Spinal cord (tissue), 10 donors: ENCODE data around the gene ZNF385C. TPM values are rescaled to one million over a fixed set of nuclear protein-coding genes. Genes with fewer than 3 reads are reported as not detected.

Source experiments
- DNase-seq, 6 donors: peaks; one replicate each; pipeline versions ENCODE4 v3.0.0 to v3.0.0-alpha.2; 2013 to 2015; ENCODE audit warnings: low spot score in 6 of 6, low read depth in 4 of 6
- H3K27ac ChIP-seq: one replicate; pipeline ENCODE4 v1.5.1; 2013; ENCODE audit warnings: low read depth, low read length, control low read depth
- H3K27me3 ChIP-seq: one replicate; pipeline ENCODE4 v1.6.1; 2013; ENCODE audit warnings: low read length; ENCODE audit not compliant: control insufficient read depth, insufficient read depth
- H3K36me3 ChIP-seq: one replicate; pipeline ENCODE4 v1.6.1; 2013; ENCODE audit warnings: low read length; ENCODE audit not compliant: control insufficient read depth, insufficient read depth
- H3K4me1 ChIP-seq: one replicate; pipeline ENCODE4 v1.6.1; 2013; ENCODE audit warnings: low read length; ENCODE audit not compliant: control insufficient read depth, insufficient read depth
- H3K4me3 ChIP-seq: one replicate; pipeline ENCODE4 v1.5.1; 2013; ENCODE audit warnings: low read depth, low read length, control low read depth
- H3K9me3 ChIP-seq: one replicate; pipeline ENCODE4 v1.6.1; 2013; ENCODE audit warnings: low read length; ENCODE audit not compliant: control insufficient read depth, insufficient read depth
- WGBS: methylation state at CpG from one replicate; pipeline ENCODE4 v1.1.5; 2013; ENCODE audit warnings: missing lambda C conversion rate; ENCODE audit not compliant: insufficient coverage; 5-methylcytosine and 5-hydroxymethylcytosine counted together
- polyA plus RNA-seq, 2 donors: library from polyadenylated mRNA; unstranded; fragments of 120-200 nt; gene quantifications; one replicate each; pipeline ENCODE4 v1.2.1, GENCODE V29; 2013; ENCODE audit not compliant: insufficient read length in 2 of 2
- total RNA-seq, 2 donors: library from RNA; depleted of rRNA in 1 of 2; stranded (reverse); fragments of 120-200 nt in 1 of 2; fragments of >200 nt in 1 of 2; gene quantifications; one replicate each; pipeline versions ENCODE4 v1.2.3 to v1.2.4, GENCODE V29; 2013 to 2014
- donor health status: healthy.

ZNF385C gene
- total and polyA plus RNA-seq, 4 donors, result 0.50 to 7.3 (median 3.9) TPM

DNA sequence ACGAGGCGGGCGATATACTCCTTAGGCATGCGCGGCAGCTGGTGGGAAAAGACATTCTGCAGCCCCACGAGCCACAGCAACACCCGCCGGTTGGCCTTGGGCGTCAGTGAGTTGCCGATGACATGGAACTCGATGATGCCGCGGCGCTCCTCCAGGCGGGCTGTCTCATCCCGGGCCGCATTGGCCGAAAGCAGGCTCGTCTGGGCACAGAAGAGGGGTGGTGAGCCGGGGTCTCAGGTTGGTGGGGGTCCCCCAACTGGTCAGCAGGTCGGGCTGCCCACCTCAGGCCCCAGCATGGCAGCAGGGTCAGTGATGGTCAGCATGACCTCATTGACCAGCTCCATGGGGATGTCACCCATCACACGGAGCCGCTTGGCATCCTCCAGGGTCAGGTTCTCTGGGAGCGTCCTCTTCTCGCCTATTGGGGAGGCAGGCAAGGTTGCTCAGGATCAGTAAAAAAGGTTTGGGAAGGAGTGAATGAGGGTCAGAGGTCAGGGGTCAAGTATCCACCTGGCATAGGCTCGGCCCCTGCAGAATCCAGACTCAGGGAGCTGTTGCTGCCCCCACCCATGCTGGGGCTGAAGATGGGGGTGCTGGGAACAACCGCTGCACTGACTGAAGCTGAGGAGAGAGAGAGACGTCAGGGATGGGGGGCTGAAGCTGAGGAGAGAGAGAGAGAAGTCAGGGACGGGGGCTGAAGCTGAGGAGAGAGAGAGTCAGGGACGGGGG is 19.3 kb upstream of the ZNF385C start:
- Histone ChIP-seq H3K4me1 (peaks cover 34% of the 10 kb centered on the region), H3K36me3 (peaks cover 75% of the 10 kb centered on the region)
- 91% methylated on average over 30 of the region's 30 CpGs for WGBS

DNA sequence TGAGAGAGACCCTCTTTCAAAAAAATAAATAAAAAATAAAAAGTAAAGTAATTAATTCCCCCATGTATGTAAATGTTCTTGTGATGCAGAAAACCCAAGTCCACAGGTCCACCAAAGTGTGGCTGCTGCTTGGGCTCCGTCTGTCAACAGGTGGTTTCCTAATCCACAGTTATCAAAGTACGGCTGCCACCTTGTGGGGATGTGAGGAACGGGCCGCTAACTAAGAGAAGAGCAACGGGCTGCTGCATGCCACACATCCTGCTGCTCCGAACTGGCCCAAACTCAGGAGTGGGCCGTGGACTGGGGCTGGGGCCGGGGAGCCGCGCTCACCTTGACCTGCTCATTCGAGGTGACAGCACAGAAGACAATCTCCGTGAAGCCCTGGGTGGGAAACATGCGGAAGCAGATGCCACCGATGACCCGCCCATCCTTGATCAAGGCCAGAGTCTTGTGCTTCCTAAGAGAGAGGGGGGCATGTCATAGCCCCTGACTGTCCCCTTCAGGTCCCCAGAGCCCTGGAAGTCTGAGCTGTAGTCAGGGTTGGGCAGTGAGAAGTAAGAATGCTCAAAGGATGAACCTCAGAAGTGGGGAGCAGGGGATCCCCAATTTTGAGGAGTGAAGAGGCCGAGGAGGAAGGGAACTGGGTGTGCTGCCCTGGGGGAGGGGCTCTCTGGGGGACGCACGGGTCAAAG is 18.6 kb upstream of the ZNF385C start:
- H3K9me3 ChIP-seq, result no peaks in the 10 kb centered on the region
- H3K27me3 ChIP-seq, result no peaks in the 10 kb centered on the region
- no peak overlapping the region for H3K4me3 ChIP-seq
- H3K4me1 ChIP-seq, result peaks cover 33% of the 10 kb centered on the region
- peak in 4 of 6 donors; percentile 67 to 95 (median 87) for DNase-seq
- no peak overlapping the region for H3K27ac ChIP-seq
- WGBS, result 43% methylated on average over 16 of the region's 18 CpGs
- H3K36me3 ChIP-seq, result peaks cover 69% of the 10 kb centered on the region

More for the DNA sequence above, 19.3 kb upstream of the ZNF385C start:
- no peaks in the 10 kb centered on the region for H3K9me3 ChIP-seq
- H3K27ac ChIP-seq, result no peak overlapping the region
- no peak overlapping the region for H3K4me3 ChIP-seq
- no peaks in the 10 kb centered on the region for H3K27me3 ChIP-seq
- DNase-seq, result no peak

DNA sequence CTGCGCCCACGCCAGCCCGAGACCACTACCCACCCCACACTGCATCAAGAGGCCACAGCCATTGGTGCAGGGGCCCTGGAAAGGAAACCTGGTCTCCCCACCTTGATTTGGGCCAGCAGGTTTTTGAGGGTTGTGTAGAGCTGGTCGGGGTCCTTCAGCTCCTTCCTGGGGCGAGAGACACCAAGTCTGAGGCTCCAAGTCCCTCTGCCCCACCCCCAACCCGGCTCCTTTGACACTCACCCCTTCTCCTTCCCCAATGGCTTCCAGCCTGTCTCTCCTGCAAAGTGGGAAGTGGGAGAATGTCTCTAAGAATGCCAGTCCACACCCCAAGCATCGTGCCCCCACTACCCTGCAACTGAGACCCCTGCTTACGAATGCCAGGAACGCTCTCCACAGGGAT is 15.8 kb upstream of the ZNF385C start:
- Histone ChIP-seq H3K9me3 (no peaks in the 10 kb centered on the region), H3K27me3 (no peaks in the 10 kb centered on the region), H3K36me3 (peaks cover 64% of the 10 kb centered on the region), H3K4me1 (peaks cover 21% of the 10 kb centered on the region), H3K4me3 (no peak overlapping the region), H3K27ac (no peak overlapping the region)
- WGBS, result 92% methylated on average over 5 of the region's 9 CpGs
- DNase-seq, result no peak

DNA sequence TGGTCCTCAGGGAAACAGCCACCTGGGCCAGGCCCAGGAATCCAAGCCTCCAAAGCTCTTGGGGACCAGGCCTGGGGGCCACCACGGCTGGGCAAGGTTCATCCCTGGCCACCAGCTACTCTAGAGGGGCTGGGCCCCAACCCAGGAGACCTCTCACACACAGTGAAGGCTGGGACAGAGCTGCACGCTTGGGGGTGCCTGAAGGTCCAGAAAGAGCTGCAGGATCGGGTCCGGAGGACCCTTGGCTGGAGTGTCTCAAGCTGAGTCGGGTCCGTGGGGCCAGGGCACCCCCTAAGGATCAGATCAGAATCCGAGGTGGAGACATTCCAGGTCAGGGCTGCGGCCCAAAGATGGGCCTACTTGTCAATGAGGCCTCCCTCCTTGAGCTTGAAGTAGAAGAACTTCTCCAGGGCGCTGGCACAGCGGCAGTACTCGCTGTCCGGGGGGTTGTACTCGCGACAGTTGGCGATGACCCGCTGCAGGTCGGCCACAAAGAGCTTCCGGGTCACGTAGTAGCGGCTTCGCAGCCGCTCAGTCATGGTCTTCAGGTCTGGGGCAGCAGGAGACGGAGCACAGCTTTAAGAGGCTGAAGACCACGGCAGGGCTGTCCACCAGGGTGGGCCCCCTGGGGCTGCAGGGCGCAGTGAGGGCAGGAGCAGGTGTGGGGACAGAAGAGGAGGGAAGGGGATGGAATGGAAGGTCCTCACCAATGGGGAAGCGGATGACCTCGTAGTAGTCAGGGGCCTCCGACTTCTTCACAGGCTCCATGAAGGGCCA is 15.2 kb upstream of the ZNF385C start:
- Histone ChIP-seq H3K27me3 (no peaks in the 10 kb centered on the region), H3K9me3 (no peaks in the 10 kb centered on the region), H3K4me1 (peaks cover 21% of the 10 kb centered on the region), H3K4me3 (no peak overlapping the region), H3K27ac (no peak overlapping the region), H3K36me3 (peaks cover 58% of the 10 kb centered on the region)
- 88% methylated on average over 25 of the region's 28 CpGs for WGBS
- DNase-seq, result no peak

DNA sequence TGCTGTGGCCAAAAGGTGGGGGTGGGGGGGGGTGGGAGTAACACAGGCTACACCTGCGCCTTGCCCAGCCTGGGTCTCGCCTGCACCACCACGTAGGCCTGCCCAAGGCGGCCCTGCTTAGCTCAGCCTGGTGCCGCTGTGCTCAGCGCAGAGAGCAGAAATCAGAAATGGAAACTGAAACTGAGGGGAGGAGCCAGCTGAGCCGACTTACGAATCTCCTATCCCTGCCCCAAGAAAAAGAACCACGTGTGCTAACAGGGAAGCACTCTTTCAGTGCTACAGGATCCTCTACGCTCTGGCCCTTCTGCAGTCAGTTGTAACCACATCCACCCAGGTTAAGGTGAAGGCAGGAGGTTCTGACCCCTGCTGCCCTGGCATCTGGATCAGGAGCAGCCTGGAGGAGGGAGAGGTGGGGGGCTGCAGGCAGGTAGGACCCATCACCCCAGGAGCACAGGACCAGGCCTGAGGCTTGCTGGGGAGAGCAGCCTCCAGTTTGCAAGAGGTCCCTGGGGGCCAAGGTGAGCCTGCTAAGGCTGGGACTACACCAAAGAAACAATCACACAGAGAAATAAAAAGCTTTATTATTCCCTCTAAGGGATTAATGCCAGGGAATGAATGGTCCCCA is 14.4 kb upstream of the ZNF385C start, which contains the start of gene DHX58:
TSS of gene DHX58 (minus strand) at position 163 of the 625 bp plus-strand sequence. CDS start 822 bp downstream, outside the sequence.
- Histone ChIP-seq H3K4me1 (peaks cover 27% of the 10 kb centered on the region), H3K27me3 (no peaks in the 10 kb centered on the region), H3K27ac (peak within 1 kb of the TSS; percentile 81), H3K9me3 (no peaks in the 10 kb centered on the region), H3K4me3 (peak within 1 kb of the TSS; percentile 33), H3K36me3 (peaks cover 50% of the 10 kb centered on the region)
- DNase-seq, result peak in 2 of 6 donors; percentile 23 to 76
- 48% methylated on average over 6 of the region's 10 CpGs for WGBS

DNA sequence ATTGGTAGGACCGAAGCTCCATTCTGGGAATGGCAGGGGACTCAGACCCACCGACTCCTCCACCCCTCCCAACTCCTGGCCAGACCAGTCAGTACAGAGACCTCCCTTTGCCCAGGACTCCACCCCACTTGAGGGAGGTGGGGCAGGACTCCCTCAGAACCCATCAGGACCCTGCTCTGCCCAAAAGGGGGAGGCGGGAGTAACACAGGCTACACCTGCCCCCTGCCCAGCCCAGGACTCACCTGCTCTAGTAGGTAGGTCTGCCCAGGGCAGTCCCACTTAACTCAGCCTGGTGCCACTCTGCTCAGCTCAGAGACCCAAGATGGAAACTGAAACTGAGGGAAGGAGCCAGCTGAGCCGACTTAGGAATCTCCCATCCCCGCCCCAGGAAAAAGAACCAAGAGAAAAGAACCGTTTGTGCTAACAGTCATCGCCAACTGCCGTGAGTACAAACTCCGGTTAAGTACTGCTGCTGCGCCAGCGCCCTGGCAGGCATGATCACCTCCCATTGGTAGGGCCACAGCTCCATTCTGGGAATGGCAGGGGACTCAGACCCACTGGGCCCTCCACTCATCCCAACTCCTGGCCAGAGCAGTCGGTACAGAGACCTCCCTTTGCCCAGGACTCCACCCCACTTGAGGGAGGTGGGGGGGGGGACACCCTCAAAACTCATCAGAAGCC is 13.7 kb upstream of the ZNF385C start:
- Histone ChIP-seq H3K27ac (peak overlapping the region; percentile 81), H3K4me1 (peaks cover 29% of the 10 kb centered on the region)

DNA sequence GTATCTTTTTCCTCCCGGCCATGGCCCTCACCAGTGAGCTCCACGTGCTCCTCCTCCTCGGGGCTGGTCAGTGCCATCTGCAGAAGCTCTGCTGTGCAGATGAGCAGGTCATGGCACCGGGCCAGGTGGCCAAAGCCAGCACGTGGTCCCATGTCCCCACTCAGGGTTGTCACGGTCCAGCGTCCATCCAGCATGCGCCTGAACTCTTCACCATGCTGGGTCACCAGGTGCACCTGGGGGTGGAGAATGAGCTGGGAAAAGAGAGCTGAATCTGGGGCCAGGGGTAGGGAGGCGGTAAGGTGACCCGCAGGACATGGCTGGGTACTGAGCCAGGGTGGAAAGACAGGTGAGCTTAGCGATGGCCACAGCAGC is 13.0 kb upstream of the ZNF385C start:
- Histone ChIP-seq H3K4me3 (no peak overlapping the region), H3K4me1 (peaks cover 26% of the 10 kb centered on the region), H3K27ac (peak overlapping the region; percentile 81), H3K36me3 (peaks cover 36% of the 10 kb centered on the region), H3K9me3 (no peaks in the 10 kb centered on the region), H3K27me3 (peaks cover 2% of the 10 kb centered on the region)
- WGBS, result 88% methylated on average over 9 of the region's 11 CpGs
- DNase-seq, result no peak

More for the DNA sequence above, 13.7 kb upstream of the ZNF385C start:
- DNase-seq, result no peak
- Histone ChIP-seq H3K4me3 (peak overlapping the region; percentile 33), H3K9me3 (no peaks in the 10 kb centered on the region), H3K36me3 (peaks cover 43% of the 10 kb centered on the region), H3K27me3 (peaks cover 1% of the 10 kb centered on the region)
- WGBS, result 77% methylated on average over 9 of the region's 12 CpGs

DNA sequence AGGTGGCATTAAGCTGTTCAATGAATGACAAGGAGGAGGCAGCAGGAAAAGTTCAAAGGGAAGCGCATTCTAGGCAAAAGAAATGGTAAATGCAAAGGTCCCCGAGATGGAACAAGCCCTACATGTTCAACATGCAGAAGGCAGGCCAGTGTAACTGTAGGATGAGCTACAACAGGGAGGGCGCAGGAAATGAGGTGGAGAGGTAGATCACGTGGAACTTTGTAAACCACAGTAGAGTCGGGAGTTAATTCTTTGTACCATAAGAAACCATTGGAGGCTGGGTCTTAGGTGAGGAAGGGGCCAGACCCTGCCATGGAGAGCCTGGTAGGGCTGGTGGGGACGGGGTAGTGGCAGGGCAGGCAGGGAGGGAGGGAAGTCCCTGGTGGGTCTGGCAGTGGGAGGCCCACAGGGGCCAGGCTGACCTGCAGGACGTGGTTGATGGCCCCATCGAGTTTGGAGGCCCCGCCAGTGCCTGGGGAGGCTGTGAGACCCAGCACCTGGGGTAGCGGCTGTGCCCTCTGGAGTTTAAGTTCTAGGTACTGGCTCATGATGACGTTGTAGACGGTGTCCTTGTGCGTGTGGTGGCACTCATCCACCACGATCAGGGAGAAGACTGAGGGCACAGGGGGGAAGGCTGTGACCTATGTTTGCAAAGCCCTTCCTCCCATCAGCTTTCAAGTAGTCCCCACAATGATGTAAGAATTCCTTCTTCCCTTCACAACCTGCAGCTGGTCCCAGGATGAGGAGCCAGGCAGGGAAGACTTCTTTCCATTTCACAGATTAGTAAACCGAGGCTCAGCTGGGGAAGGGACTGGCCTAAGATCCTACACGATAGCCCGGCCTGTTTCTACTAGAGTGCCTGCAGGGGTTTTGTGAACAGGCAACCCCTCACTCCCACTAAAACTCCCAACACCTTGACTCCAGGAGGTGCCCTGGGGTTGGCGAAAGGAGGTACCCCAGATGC is 12.3 kb upstream of the ZNF385C start:
- H3K4me1 ChIP-seq, result peaks cover 26% of the 10 kb centered on the region
- H3K27me3 ChIP-seq, result peaks cover 2% of the 10 kb centered on the region
- peaks cover 30% of the 10 kb centered on the region for H3K36me3 ChIP-seq
- H3K27ac ChIP-seq, result no peak overlapping the region
- no peak for DNase-seq
- H3K4me3 ChIP-seq, result no peak overlapping the region
- 87% methylated on average over 14 of the region's 18 CpGs for WGBS
- H3K9me3 ChIP-seq, result no peaks in the 10 kb centered on the region
